IMR-90 (cell line): Measurements from ENCODE around the gene BRCA2. TPM values are rescaled to one million over a fixed set of nuclear protein-coding genes. Genes with fewer than 3 reads are reported as not detected.

Source experiments
- ATAC-seq: fragments of 200-7000 bp; cut with Tn5 transposase; 2 replicates; pipeline ENCODE4 v1.9.1; 2020; ENCODE audit warnings: low read depth, mild to moderate bottlenecking, moderate library complexity
- BruUV-seq: library from RNA; stranded (reverse); fragments of 400-500 nt; replicated peaks from 2 replicates; lab custom pipeline; 2021; lab: Mats Ljungman, UMichigan
- CTCF ChIA-PET: fragments of 300-600 bp; formaldehyde crosslinking; extraction: SDS; loops from one replicate; lab custom pipeline; 2021; ENCODE audit warnings: antibody characterized with exemption; lab: Yijun Ruan, JAX
- POLR2A ChIA-PET: fragments of 300-600 bp; sonication (Branson Sonifier 250); formaldehyde crosslinking; loops from one replicate; lab custom pipeline; 2022; ENCODE audit warnings: antibody characterized with exemption; ENCODE audit not compliant: unreplicated experiment; lab: Charles Lee
- DNase-seq: peaks from one replicate; pipeline ENCODE4 v3.0.0; 2013
- H2AFZ ChIP-seq: replicated peaks from 2 replicates; pipeline ENCODE3; 2013; ENCODE audit warnings: low read length, mild to moderate bottlenecking; ENCODE audit not compliant: poor library complexity
- H2AK5ac ChIP-seq: 2 replicates; pipeline ENCODE4 v1.6.1; 2013; ENCODE audit warnings: low read depth, low read length, inconsistent platforms
- H2AK9ac ChIP-seq: replicated peaks from 2 replicates; pipeline ENCODE3; 2013; ENCODE audit warnings: mild to moderate bottlenecking, low read depth, low read length, moderate library complexity; ENCODE audit not compliant: poor library complexity
- H2BK120ac ChIP-seq: 2 replicates; pipeline ENCODE4 v1.6.1; 2013; ENCODE audit warnings: low read depth, low read length, inconsistent platforms
- H2BK15ac ChIP-seq: 3 replicates; pipeline ENCODE4 v1.6.1; 2013; ENCODE audit warnings: low read depth, low read length, inconsistent platforms
- H2BK20ac ChIP-seq: 2 replicates; pipeline ENCODE4 v1.6.1; 2013; ENCODE audit warnings: low read depth, mild to moderate bottlenecking, inconsistent platforms, low read length, moderate library complexity
- H2BK5ac ChIP-seq: 2 replicates; pipeline ENCODE4 v1.6.1; 2013; ENCODE audit warnings: mild to moderate bottlenecking, low read depth, low read length, inconsistent platforms; ENCODE audit not compliant: poor library complexity, severe bottlenecking
- H3K14ac ChIP-seq: replicated peaks from 2 replicates; pipeline ENCODE4 v1.6.1; 2013; ENCODE audit warnings: low read depth, low read length, inconsistent platforms
- H3K18ac ChIP-seq: 2 replicates; pipeline ENCODE4 v1.6.1; 2013; ENCODE audit warnings: low read depth, low read length, control low read depth
- H3K23ac ChIP-seq: 2 replicates; pipeline ENCODE4 v1.6.1; 2013; ENCODE audit warnings: low read depth, low read length, inconsistent platforms
- H3K27ac ChIP-seq: 2 replicates; pipeline ENCODE4 v1.5.1; 2013; ENCODE audit warnings: mild to moderate bottlenecking, control low read depth, low read length; ENCODE audit not compliant: insufficient read depth
- H3K27me3 ChIP-seq: 2 replicates; pipeline ENCODE4 v1.6.1; 2013; ENCODE audit warnings: low read length; ENCODE audit not compliant: control insufficient read depth, insufficient read depth
- H3K36me3 ChIP-seq: 2 replicates; pipeline ENCODE4 v1.6.1; 2013; ENCODE audit warnings: low read length, mixed read lengths; ENCODE audit not compliant: control insufficient read depth, insufficient read depth
- H3K4ac ChIP-seq: 2 replicates; pipeline ENCODE4 v1.6.1; 2013; ENCODE audit warnings: low read depth, low read length, inconsistent platforms
- H3K4me1 ChIP-seq: 2 replicates; pipeline ENCODE4 v1.6.1; 2013; ENCODE audit warnings: low read length, mixed read lengths; ENCODE audit not compliant: control insufficient read depth, insufficient read depth
- H3K4me2 ChIP-seq: 2 replicates; pipeline ENCODE4 v1.6.1; 2013; ENCODE audit warnings: low read depth, mild to moderate bottlenecking, control low read depth, low read length, moderate library complexity
- H3K4me3 ChIP-seq: 2 replicates; pipeline ENCODE4 v1.5.1; 2013; ENCODE audit warnings: low read depth, mild to moderate bottlenecking, control low read depth, low read length, moderate library complexity; ENCODE audit not compliant: insufficient read depth
- H3K56ac ChIP-seq: 2 replicates; pipeline ENCODE4 v1.6.1; 2013; ENCODE audit warnings: low read length, inconsistent platforms; ENCODE audit not compliant: insufficient read depth; ENCODE audit errors: extremely low read depth
- H3K79me1 ChIP-seq, 2 experiments: 2 replicates each; pipeline ENCODE4 v1.6.1; 2013; ENCODE audit warnings: low read length in 2 of 2, inconsistent platforms in 1 of 2, low read depth in 1 of 2
- H3K9ac ChIP-seq: 2 replicates; pipeline ENCODE4 v1.6.1; 2013; ENCODE audit warnings: low read depth, low read length, control low read depth
- H3K9me1 ChIP-seq: 2 replicates; pipeline ENCODE4 v1.6.1; 2013; ENCODE audit warnings: low read length, inconsistent platforms; ENCODE audit not compliant: insufficient read depth
- H3K9me3 ChIP-seq: 2 replicates; pipeline ENCODE4 v1.6.1; 2013; ENCODE audit warnings: low read length; ENCODE audit not compliant: control insufficient read depth, insufficient read depth
- H4K20me1 ChIP-seq: 2 replicates; pipeline ENCODE4 v1.6.1; 2013; ENCODE audit warnings: low read length, inconsistent platforms; ENCODE audit not compliant: insufficient read depth
- H4K5ac ChIP-seq: 2 replicates; pipeline ENCODE4 v1.6.1; 2013; ENCODE audit warnings: mild to moderate bottlenecking, low read depth, low read length, control low read depth
- H4K8ac ChIP-seq, 2 experiments: 2 replicates each; pipeline ENCODE4 v1.6.1; 2013; ENCODE audit warnings: low read depth in 2 of 2, low read length in 2 of 2, control low read depth in 1 of 2, inconsistent platforms in 1 of 2
- H4K91ac ChIP-seq: 2 replicates; pipeline ENCODE4 v1.6.1; 2013; ENCODE audit warnings: low read depth, low read length, inconsistent platforms; ENCODE audit not compliant: insufficient read depth
- BHLHE40 ChIP-seq: fragments of 150-350 bp; IDR thresholded peaks from 2 replicates; pipeline ENCODE4 v1.6.1; 2016; ENCODE audit warnings: mild to moderate bottlenecking, low read depth, low read length
- CEBPB ChIP-seq: IDR thresholded peaks from 2 replicates; pipeline ENCODE4 v1.6.1; 2012; ENCODE audit warnings: low read depth, low read length, improper control_type of control experiment
- CHD1 ChIP-seq: IDR thresholded peaks from 2 replicates; pipeline ENCODE4 v1.6.1; 2012; ENCODE audit warnings: low read depth, low read length, improper control_type of control experiment
- CTCF ChIP-seq: conservative IDR thresholded peaks from 2 replicates; pipeline ENCODE4 v1.5.1; 2012; ENCODE audit warnings: mild to moderate bottlenecking, low read depth, low read length, improper control_type of control experiment
- ELK1 ChIP-seq: fragments of 150-350 bp; IDR thresholded peaks from 2 replicates; pipeline ENCODE4 v1.6.1; 2016; ENCODE audit warnings: low read depth, mild to moderate bottlenecking, low read length, moderate library complexity, borderline replicate concordance
- FOS ChIP-seq: fragments of 150-350 bp; IDR thresholded peaks from 2 replicates; pipeline ENCODE4 v1.6.1; 2016; ENCODE audit warnings: low read depth, low read length
- MAFK ChIP-seq: IDR thresholded peaks from 2 replicates; pipeline ENCODE4 v1.6.1; 2012; ENCODE audit warnings: low read depth, low read length, improper control_type of control experiment
- MAZ ChIP-seq: IDR thresholded peaks from 2 replicates; pipeline ENCODE4 v1.6.1; 2012; ENCODE audit warnings: low read depth, mild to moderate bottlenecking, low read length, improper control_type of control experiment, moderate library complexity, borderline replicate concordance
- MXI1 ChIP-seq: IDR thresholded peaks from 2 replicates; pipeline ENCODE4 v1.6.1; 2012; ENCODE audit warnings: low read depth, mild to moderate bottlenecking, low read length, moderate library complexity, borderline replicate concordance
- NFE2L2 ChIP-seq: fragments of 150-350 bp; IDR thresholded peaks from 2 replicates; pipeline ENCODE4 v1.6.1; 2016; ENCODE audit warnings: low read depth, mild to moderate bottlenecking, low read length
- POLR2A ChIP-seq: IDR thresholded peaks from 2 replicates; pipeline ENCODE4 v1.6.1; 2012; ENCODE audit warnings: mild to moderate bottlenecking, low read depth, low read length
- RAD21 ChIP-seq: IDR thresholded peaks from 2 replicates; pipeline ENCODE4 v1.6.1; 2012; ENCODE audit warnings: low read length, improper control_type of control experiment
- RCOR1 ChIP-seq: IDR thresholded peaks from 2 replicates; pipeline ENCODE4 v1.6.1; 2012; ENCODE audit warnings: mild to moderate bottlenecking, low read length, improper control_type of control experiment; ENCODE audit not compliant: insufficient replicate concordance
- RFX5 ChIP-seq: IDR thresholded peaks from 2 replicates; pipeline ENCODE4 v1.8.0; 2012; ENCODE audit warnings: low read depth, mild to moderate bottlenecking, low read length, moderate library complexity
- SMC3 ChIP-seq: fragments of 150-350 bp; IDR thresholded peaks from 2 replicates; pipeline ENCODE4 v1.6.1; 2016; ENCODE audit warnings: low read depth, mild to moderate bottlenecking, antibody characterized with exemption, low read length, moderate library complexity
- dilution Hi-C: fragments of 300-500 bp; cut with HindIII; formaldehyde crosslinking; loops from one replicate; pipeline ENCODE4 v1.14.3; 2018; ENCODE audit warnings: low sequenced_read_pairs; ENCODE audit not compliant: unreplicated experiment
- in situ Hi-C: fragments of 300-500 bp; cut with MboI; formaldehyde crosslinking; loops from 3 replicates; pipeline ENCODE4 v1.14.3; 2019; ENCODE audit warnings: low sequenced_read_pairs, inconsistent platforms, mixed read lengths
- intact Hi-C: fragments of 100-400 bp; cut with micrococcal nuclease; formaldehyde crosslinking; loops from 2 replicates; pipeline ENCODE4 v1.10.0; 2022
- polyA plus RNA-seq, 3 experiments: library from polyadenylated mRNA; depleted of rRNA; stranded (reverse); fragments of >200 nt; gene quantifications; 2 replicates each; pipeline ENCODE4 v1.2.3, GENCODE V29; 2012; ENCODE audit warnings: low replicate concordance in 1 of 3
- total RNA-seq: library from RNA; depleted of rRNA; stranded (reverse); fragments of >200 nt; gene quantifications from 2 replicates; pipeline ENCODE4 v1.2.3, GENCODE V29; 2012
- TF ChIP-seq, protein P1 (sequence below): fragments of 150-350 bp; IDR thresholded peaks from 2 replicates; pipeline ENCODE4 v1.6.1; 2017; ENCODE audit warnings: mild to moderate bottlenecking, antibody characterized with exemption, low read length, low read depth

Gene BRCA2
- total and polyA plus RNA-seq, 2 of the 4 experiments (the other 2 are of a cell fraction) = 2.0 to 9.7 TPM

DNA sequence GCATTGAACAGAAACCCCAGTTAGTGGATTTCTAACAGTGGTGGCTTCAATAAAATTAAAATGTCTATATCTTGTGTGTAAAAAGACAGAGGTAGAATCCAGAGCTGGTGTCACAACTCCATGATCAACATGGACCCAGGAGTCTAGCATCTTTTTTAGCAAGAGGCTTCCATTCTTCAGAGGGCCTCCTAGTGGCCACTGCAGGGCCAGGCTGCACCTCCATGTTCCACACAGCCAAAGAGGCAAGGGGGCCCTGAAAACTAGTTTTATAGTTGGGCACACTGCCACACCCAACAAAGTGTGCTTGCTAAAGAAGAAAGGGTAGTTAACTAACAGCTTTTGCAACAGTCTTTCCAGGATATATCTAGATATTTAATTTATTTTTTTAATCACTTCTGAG, 99.7 kb downstream of the BRCA2 start:
- Histone ChIP-seq H3K56ac (no peak overlapping the region), H2BK15ac (no peak overlapping the region), H4K5ac (no peak overlapping the region), H2BK5ac (no peak overlapping the region), H3K4me1 (peaks cover 3% of the 10 kb centered on the region), H3K79me1 (no peaks in the 10 kb centered on the region), H3K27me3 (no peaks in the 10 kb centered on the region), H2AFZ (no peak overlapping the region), H3K9ac (no peak overlapping the region), H3K27ac (no peak overlapping the region), H3K4ac (no peak overlapping the region), H2BK120ac (no peak overlapping the region), H3K4me2 (no peak overlapping the region), H4K91ac (no peak overlapping the region), H4K20me1 (no peaks in the 10 kb centered on the region), H3K4me3 (no peak overlapping the region), H2AK5ac (no peak overlapping the region), H2BK20ac (no peak overlapping the region), H3K14ac (no peak overlapping the region), H2AK9ac (no peak overlapping the region), H4K8ac (no peak overlapping the region), H3K9me1 (no peaks in the 10 kb centered on the region), H3K9me3 (peaks cover 4% of the 10 kb centered on the region; the same call in 1 of the 2 replicates), H3K23ac (no peak overlapping the region), H3K18ac (no peak overlapping the region), H3K36me3 (no peaks in the 10 kb centered on the region)
- no TSS peak for BruUV-seq
- POLR2A ChIA-PET = no interaction called here
- DNase-seq (no peak), ATAC-seq (no peak; the same call in 1 of the 2 replicates)
- dilution Hi-C loops (no loop called here), in situ Hi-C loops (no loop called here), intact Hi-C loops (no loop called here)
- TF ChIP-seq SMC3 (0 out of 2 replicates have a peak, but pooled peaks have one; percentile 12), POLR2A (no peak), FOS (no peak), MAFK (no peak), NFE2L2 (no peak), ELK1 (no peak), CTCF (peak; percentile 37), MAZ (no peak), RAD21 (peak; percentile 20; the same call in 1 of the 2 replicates), CEBPB (no peak), CHD1 (no peak), RCOR1 (no peak), MXI1 (no peak), RFX5 (no peak), BHLHE40 (no peak)
- TF ChIP-seq, protein P1, sequence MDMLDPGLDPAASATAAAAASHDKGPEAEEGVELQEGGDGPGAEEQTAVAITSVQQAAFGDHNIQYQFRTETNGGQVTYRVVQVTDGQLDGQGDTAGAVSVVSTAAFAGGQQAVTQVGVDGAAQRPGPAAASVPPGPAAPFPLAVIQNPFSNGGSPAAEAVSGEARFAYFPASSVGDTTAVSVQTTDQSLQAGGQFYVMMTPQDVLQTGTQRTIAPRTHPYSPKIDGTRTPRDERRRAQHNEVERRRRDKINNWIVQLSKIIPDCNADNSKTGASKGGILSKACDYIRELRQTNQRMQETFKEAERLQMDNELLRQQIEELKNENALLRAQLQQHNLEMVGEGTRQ = no peak
- CTCF ChIA-PET = interaction anchor here (0.5 to 1.7 kb wide), 4 partner anchors 10 to 127 kb away, joined by 3 to 7 read pairs (median 4); no protein-coding TSS in a partner anchor
